Amygdala (tissue), 56 donors: ENCODE data around the gene MYO1A.
"Not testable (repeated sequence)": the region's sequence is repeated elsewhere in the genome, so short reads cannot be mapped to it uniquely, and the experiment has no call there.

Experiments used
- DNase-seq, 56 donors: peaks; one replicate each; lab custom pipeline; 2025; lab: John Stamatoyannopoulos, UW

Gene MYO1A

GRCh38 chr12:56996793-56997545 is 53.0 kb downstream of the MYO1A start:
- DNase-seq: no peak

GRCh38 chr12:56995930-56996496 is 53.9 kb downstream of the MYO1A start:
- DNase-seq: no peak

GRCh38 chr12:56995201-56995929 is 54.6 kb downstream of the MYO1A start:
- no peak for DNase-seq

GRCh38 chr12:56994231-56994746 is 55.6 kb downstream of the MYO1A start:
- DNase-seq: no peak

- no peak for DNase-seq
These were observed 56.6 kb downstream of the MYO1A start for GRCh38 chr12:56993346-56993745.

- peak in 21 of 56 donors; percentile 4 to 46 (median 16) for DNase-seq
These were observed 58.3 kb downstream of the MYO1A start for GRCh38 chr12:56991319-56992246.

- DNase-seq: peak in 1 of 56 donors; percentile 3
These were observed 59.1 kb downstream of the MYO1A start for GRCh38 chr12:56990648-56991318.

- no peak for DNase-seq
These were observed 59.9 kb downstream of the MYO1A start for GRCh38 chr12:56989861-56990610.

GRCh38 chr12:56988207-56988739 is 61.7 kb downstream of the MYO1A start:
- DNase-seq: peak in 3 of 56 donors; percentile 15 to 30 (median 23)

GRCh38 chr12:56987551-56988053 is 62.3 kb downstream of the MYO1A start:
- peak in 52 of 56 donors; percentile 7 to 86 (median 60) for DNase-seq

- no peak for DNase-seq
These were observed 62.9 kb downstream of the MYO1A start for GRCh38 chr12:56987011-56987410.

- not testable (repeated sequence) for DNase-seq
These were observed 64.2 kb downstream of the MYO1A start for GRCh38 chr12:56985714-56986113.

- no peak for DNase-seq
These were observed 66.5 kb downstream of the MYO1A start for GRCh38 chr12:56983386-56983785.

- DNase-seq: not testable (repeated sequence)
These were observed 67.2 kb downstream of the MYO1A start for GRCh38 chr12:56982578-56983236.

GRCh38 chr12:56980941-56981530 is 68.9 kb downstream of the MYO1A start:
- DNase-seq: no peak

- DNase-seq: no peak
These were observed 69.7 kb downstream of the MYO1A start for GRCh38 chr12:56980268-56980667.

GRCh38 chr12:56979628-56980027 is 70.3 kb downstream of the MYO1A start:
- DNase-seq: no peak
